ENCODE data around the gene STOML3.

The STOML3 gene

GRCh38 chr13:38979891-38980749 lies 10.5 kb downstream of the STOML3 start:
- DNase-seq = no peak

GRCh38 chr13:38970380-38971051 lies 20.1 kb downstream of the STOML3 start:
- DNase-seq = no peak

- DNase-seq = no peak
Measured at GRCh38 chr13:38969187-38969586, 21.4 kb downstream of the STOML3 start.

- no peak for DNase-seq
Measured at GRCh38 chr13:38967446-38967845, 23.2 kb downstream of the STOML3 start.

- DNase-seq = no peak
Measured at GRCh38 chr13:38965281-38965680, 25.4 kb downstream of the STOML3 start.

- DNase-seq = no peak
Measured at GRCh38 chr13:38960175-38960574, 30.5 kb downstream of the STOML3 start.

- no peak for DNase-seq
Measured at GRCh38 chr13:38957794-38958592, 32.6 kb downstream of the STOML3 start.

GRCh38 chr13:38954844-38955243 lies 35.8 kb downstream of the STOML3 start:
- no peak for DNase-seq

- DNase-seq = no peak
Measured at GRCh38 chr13:38954291-38954690, 36.3 kb downstream of the STOML3 start.

DNA sequence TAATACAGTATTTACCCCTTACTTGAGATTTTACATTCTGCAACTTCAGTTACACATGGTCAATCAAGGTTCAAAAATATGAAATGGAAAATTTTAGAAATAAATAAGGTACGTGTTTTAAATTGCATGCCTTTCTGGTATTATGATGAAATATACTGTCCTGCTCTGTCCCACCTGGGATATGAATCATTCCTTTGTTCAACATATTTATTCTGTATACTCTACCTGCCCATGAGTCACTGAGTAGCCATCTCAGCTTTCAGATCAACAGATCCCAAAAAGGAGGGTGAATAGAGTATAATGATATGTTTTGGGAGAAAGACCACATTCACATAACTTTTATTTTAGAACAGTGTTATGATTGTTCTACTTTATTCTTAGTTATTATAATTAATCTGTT lies 37.8 kb downstream of the STOML3 start:
- DNase-seq = no peak

- no peak for DNase-seq
Measured at GRCh38 chr13:38951525-38952313, 38.9 kb downstream of the STOML3 start.

- no peak for DNase-seq
Measured at GRCh38 chr13:38950987-38951386, 39.6 kb downstream of the STOML3 start.

DNA sequence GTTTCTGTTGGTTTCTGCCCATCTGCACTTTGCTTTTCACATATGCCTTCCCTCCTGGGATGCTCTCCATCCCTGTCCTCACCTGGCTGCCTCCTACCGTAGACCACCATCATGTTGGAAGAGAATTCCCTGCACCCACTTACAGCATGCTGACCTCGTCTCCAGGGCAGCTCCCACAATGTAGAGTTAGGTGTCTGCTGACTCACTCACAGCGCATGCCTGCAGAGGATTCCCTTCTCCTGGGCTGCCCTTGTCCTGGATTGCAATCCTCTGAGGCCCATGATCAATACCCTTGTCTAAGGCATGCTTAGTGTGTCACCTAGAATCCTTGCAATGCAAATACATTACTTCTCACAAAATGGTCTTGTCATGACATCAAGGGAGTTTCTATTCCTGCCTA lies 43.6 kb downstream of the STOML3 start:
- DNase-seq = no peak

DNA sequence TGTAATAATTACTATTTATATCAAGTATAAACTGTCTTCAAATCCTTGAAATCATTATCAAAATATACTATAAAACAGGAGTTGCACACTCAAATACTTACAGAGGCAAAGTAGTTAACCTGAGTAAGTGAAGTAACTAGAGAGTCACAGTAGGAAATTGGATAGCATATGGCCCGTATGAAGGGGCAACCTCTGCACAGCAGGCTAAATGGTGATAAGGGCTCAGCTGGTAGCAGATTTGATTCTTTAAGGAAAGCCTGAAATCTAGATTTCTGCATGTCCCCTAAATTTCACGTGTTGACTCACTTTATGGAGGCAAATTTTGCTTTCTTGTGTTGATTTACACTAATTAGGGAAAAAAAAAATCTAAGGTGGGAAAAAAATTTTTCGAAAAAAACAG lies 46.4 kb downstream of the STOML3 start:
- DNase-seq = no peak

DNA sequence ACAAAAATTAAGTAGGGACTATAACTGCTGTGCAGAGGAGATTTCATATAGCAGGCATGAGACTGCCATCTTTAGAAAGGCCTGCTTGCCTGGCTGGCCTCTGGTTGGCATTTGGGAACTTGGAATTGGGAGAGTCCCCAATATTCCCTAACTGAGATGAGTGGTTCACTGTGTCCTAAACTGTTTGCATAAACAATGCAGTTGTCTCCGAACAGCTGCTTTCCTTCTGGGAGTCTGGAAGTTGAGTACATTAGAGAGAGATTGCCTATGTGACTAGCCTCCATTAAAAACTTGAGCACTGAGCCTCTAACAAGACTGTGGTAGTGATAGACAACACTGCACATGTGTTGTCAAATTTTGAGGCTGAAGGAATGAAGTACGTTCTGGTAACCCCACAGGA lies 47.4 kb downstream of the STOML3 start:
- no peak for DNase-seq

- no peak for DNase-seq
Measured at GRCh38 chr13:38941353-38941945, 49.2 kb downstream of the STOML3 start.

GRCh38 chr13:38933786-38934185 lies 56.8 kb downstream of the STOML3 start:
- DNase-seq = no peak

GRCh38 chr13:38922170-38922569 lies 68.5 kb downstream of the STOML3 start:
- no peak for DNase-seq

DNA sequence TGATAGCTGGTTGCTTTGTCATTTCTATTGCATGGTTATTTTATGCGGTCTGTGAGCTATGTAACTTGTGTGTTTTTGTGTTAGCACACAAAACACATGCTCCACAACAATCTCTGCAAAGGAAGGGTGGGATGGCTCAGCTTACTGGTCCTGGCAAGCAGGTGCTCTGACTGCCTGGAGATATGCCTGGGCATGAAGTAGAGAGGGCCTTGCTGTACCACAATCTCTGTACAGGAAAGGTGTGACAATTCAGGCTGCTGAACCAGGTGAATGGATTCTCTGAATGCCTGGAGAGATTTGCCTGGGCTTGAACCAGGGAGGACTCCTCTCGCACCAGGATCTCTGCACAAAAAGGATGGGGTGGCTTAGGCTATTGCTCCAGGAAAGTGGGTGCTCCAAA lies 69.5 kb downstream of the STOML3 start:
- DNase-seq = no peak
